GM12878 (cell line): ENCODE data around the gene TMC2. TPM values are rescaled to one million over a fixed set of nuclear protein-coding genes. Genes with fewer than 3 reads are reported as not detected.

Experiments
- ATAC-seq: fragments of 200-7000 bp; cut with Tn5 transposase; 3 replicates; pipeline ENCODE4 v1.9.1; 2020; ENCODE audit warnings: mild to moderate bottlenecking, moderate library complexity
- BruUV-seq: library from RNA; stranded (reverse); fragments of 400-500 nt; replicated peaks from 2 replicates; lab custom pipeline; 2021; lab: Mats Ljungman, UMichigan
- CTCF ChIA-PET: fragments of 300-600 bp; sonication (Branson Sonifier 250); formaldehyde crosslinking; extraction: SDS; loops from one replicate; lab custom pipeline; 2021; ENCODE audit warnings: inconsistent platforms; lab: Yijun Ruan, JAX
- POLR2A ChIA-PET: fragments of 350-600 bp; formaldehyde crosslinking; extraction: SDS; loops from one replicate; lab custom pipeline; 2021; ENCODE audit warnings: inconsistent platforms; lab: Charles Lee
- RAD21 ChIA-PET: fragments of 300-600 bp; sonication (Branson Sonifier 250); formaldehyde crosslinking; loops from one replicate; lab custom pipeline; 2023; ENCODE audit warnings: antibody characterized with exemption; ENCODE audit not compliant: unreplicated experiment; lab: Charles Lee
- SMC1A ChIA-PET: fragments of 300-600 bp; sonication (Branson Sonifier 250); formaldehyde crosslinking; loops from one replicate; lab custom pipeline; 2023; ENCODE audit not compliant: unreplicated experiment, uncharacterized antibody; lab: Charles Lee
- DNase-seq: peaks from one replicate; pipeline ENCODE4 v3.0.0-alpha.2; 2011; ENCODE audit warnings: low read depth, low spot score
- FAIRE-seq: peaks from 3 replicates; lab custom pipeline; 2011; peaks lifted over from hg19 to GRCh38; lab: Jason Lieb, UNC
- H2AFZ ChIP-seq: 2 replicates; pipeline ENCODE4 v1.6.0; 2011; ENCODE audit warnings: low read depth, low read length, control low read depth; ENCODE audit not compliant: control insufficient read depth
- H3K27ac ChIP-seq: 2 replicates; pipeline ENCODE4 v1.5.1; 2011; ENCODE audit warnings: control low read depth; ENCODE audit not compliant: control insufficient read depth, insufficient read depth
- H3K27me3 ChIP-seq, 2 experiments: replicated peaks in 1 of 2; 2 replicates each; pipeline versions ENCODE4 v1.6.0 to v1.6.1; 2011; ENCODE audit warnings: low read length in 1 of 2; ENCODE audit not compliant: control insufficient read depth in 2 of 2, insufficient read depth in 2 of 2
- H3K36me3 ChIP-seq, 2 experiments: 2 replicates each; pipeline ENCODE4 v1.5.1; 2011; ENCODE audit warnings: low read length in 1 of 2; ENCODE audit not compliant: control insufficient read depth in 2 of 2, insufficient read depth in 2 of 2
- H3K4me1 ChIP-seq: 2 replicates; pipeline ENCODE4 v1.6.1; 2011; ENCODE audit warnings: mild to moderate bottlenecking, low read length, moderate library complexity, mixed read lengths; ENCODE audit not compliant: control insufficient read depth, insufficient read depth
- H3K4me2 ChIP-seq: 2 replicates; pipeline ENCODE4 v1.6.0; 2011; ENCODE audit warnings: control low read depth; ENCODE audit not compliant: control insufficient read depth, insufficient read depth
- H3K4me3 ChIP-seq: fragments of 200-600 bp; sonication (generic); 2 replicates; pipeline ENCODE4 v1.5.1; 2016
- H3K79me2 ChIP-seq: 2 replicates; pipeline ENCODE4 v1.6.0; 2011; ENCODE audit warnings: low read length; ENCODE audit not compliant: control insufficient read depth, insufficient read depth
- H3K9ac ChIP-seq: 2 replicates; pipeline ENCODE4 v1.8.0; 2011; ENCODE audit warnings: low read length, control low read depth, mixed read lengths; ENCODE audit not compliant: control insufficient read depth, insufficient read depth
- H3K9me3 ChIP-seq: replicated peaks from 3 replicates; pipeline ENCODE4 v1.5.1; 2011; ENCODE audit warnings: mild to moderate bottlenecking, low read length; ENCODE audit not compliant: control insufficient read depth, insufficient read depth
- H4K20me1 ChIP-seq: 2 replicates; pipeline ENCODE4 v1.6.0; 2011; ENCODE audit not compliant: control insufficient read depth, insufficient read depth
- BHLHE40 ChIP-seq, 2 experiments: fragments of 450-650 bp in 1 of 2; IDR thresholded peaks; 2 replicates each; pipeline ENCODE4 v1.6.1; 2011 to 2017; ENCODE audit warnings: low read depth in 2 of 2, borderline replicate concordance in 1 of 2, improper control_type of control experiment in 1 of 2, low read length in 1 of 2, mild to moderate bottlenecking in 1 of 2
- CHD4 ChIP-seq: fragments of 200-600 bp; sonication (generic); IDR thresholded peaks from 2 replicates; pipeline ENCODE4 v1.6.1; 2016; ENCODE audit warnings: mild to moderate bottlenecking
- JUND ChIP-seq: IDR thresholded peaks from 2 replicates; pipeline ENCODE4 v1.6.1; 2012; ENCODE audit warnings: low read depth, mild to moderate bottlenecking, low read length, improper control_type of control experiment, moderate library complexity
- MYC ChIP-seq: IDR thresholded peaks from 2 replicates; pipeline ENCODE4 v1.6.1; 2011; ENCODE audit warnings: mild to moderate bottlenecking, low read length, moderate library complexity, inconsistent platforms; ENCODE audit not compliant: insufficient read depth, insufficient replicate concordance, insufficient read length, severe bottlenecking
- WGBS: methylation state at CpG from one replicate; pipeline ENCODE4 v1.1.6; 2016; ENCODE audit warnings: low lambda C conversion rate; ENCODE audit not compliant: insufficient replicate concordance, insufficient coverage; ENCODE audit errors: missing lambda C conversion rate; 5-methylcytosine and 5-hydroxymethylcytosine counted together
- in situ Hi-C: fragments of 300-500 bp; cut with MboI; formaldehyde crosslinking; loops from 9 replicates; pipeline ENCODE4 v1.14.3; 2018; ENCODE audit warnings: mixed read lengths
- intact Hi-C: fragments of 100-400 bp; cut with micrococcal nuclease; formaldehyde crosslinking; loops from one replicate; pipeline ENCODE4 v1.14.2; 2022; ENCODE audit not compliant: unreplicated experiment
- polyA plus RNA-seq, 11 experiments: library from polyadenylated mRNA; depleted of rRNA in 4 of 11; unstranded in 6 of 11; stranded (reverse) in 5 of 11; fragments of >200 nt; fragmentation: Nextera tagmentation in 4 of 11; fragmentation: Illumina TruSeq in 1 of 11; extraction: Ambion mirVana in 4 of 11; extraction: Trizol in 1 of 11; gene quantifications; 1 replicate in 1 of 11; 2 replicates in 10 of 11; pipeline versions ENCODE4 v1.2.1 to v1.2.3, GENCODE V29; 2011 to 2016; ENCODE audit warnings: inconsistent platforms in 2 of 11, missing spikeins in 2 of 11, low read depth in 1 of 11
- total RNA-seq, 4 experiments: library from RNA; depleted of rRNA in 3 of 4; stranded (reverse); fragments of >200 nt in 3 of 4; fragmentation: Illumina TruSeq in 1 of 4; extraction: Trizol in 1 of 4; gene quantifications; 2 replicates each; pipeline versions ENCODE4 v1.2.1 to v1.2.3, GENCODE V29; 2013 to 2021
- TF ChIP-seq, protein P1 (sequence below): IDR thresholded peaks from 2 replicates; pipeline ENCODE4 v1.6.1; 2011; ENCODE audit warnings: borderline replicate concordance, low read depth, mild to moderate bottlenecking, moderate library complexity, mixed read lengths, low read length; ENCODE audit not compliant: insufficient read depth; ENCODE audit errors: extremely low read length
- TF ChIP-seq, protein P2 (sequence below): IDR thresholded peaks from 2 replicates; pipeline ENCODE4 v1.6.1; 2011; ENCODE audit warnings: low read depth, low read length, improper control_type of control experiment, borderline replicate concordance
- TF ChIP-seq, protein P3 (sequence below): IDR thresholded peaks from 2 replicates; pipeline ENCODE4 v1.6.1; 2012; ENCODE audit warnings: low read depth, low read length, improper control_type of control experiment
- TF ChIP-seq, protein P4 (sequence below), 3 experiments: IDR thresholded peaks in 2 of 3; conservative IDR thresholded peaks in 1 of 3; 2 replicates each; pipeline ENCODE4 v1.5.1; 2011; ENCODE audit warnings: low read depth in 3 of 3, low read length in 3 of 3, mild to moderate bottlenecking in 3 of 3, control low read depth in 2 of 3, moderate library complexity in 2 of 3, inconsistent platforms in 1 of 3, mixed read lengths in 1 of 3; ENCODE audit not compliant: control insufficient read depth in 2 of 3, insufficient read depth in 1 of 3; ENCODE audit errors: extremely low read depth in 1 of 3
- TF ChIP-seq, protein P5 (sequence below): IDR thresholded peaks from 2 replicates; pipeline ENCODE4 v1.6.1; 2011; ENCODE audit warnings: mild to moderate bottlenecking, low read depth, low read length, moderate library complexity; ENCODE audit not compliant: insufficient replicate concordance
- TF ChIP-seq, protein P6 (sequence below): IDR thresholded peaks from 2 replicates; pipeline ENCODE4 v1.6.1; 2012; ENCODE audit warnings: improper control_type of control experiment, low read depth, low read length; ENCODE audit not compliant: insufficient replicate concordance

TMC2 gene
- total and polyA plus RNA-seq, 10 of the 15 experiments (the other 5 are each of a cell fraction or from before 2014, with no cell fraction given), result 0.08 TPM; not detected in 9

DNA sequence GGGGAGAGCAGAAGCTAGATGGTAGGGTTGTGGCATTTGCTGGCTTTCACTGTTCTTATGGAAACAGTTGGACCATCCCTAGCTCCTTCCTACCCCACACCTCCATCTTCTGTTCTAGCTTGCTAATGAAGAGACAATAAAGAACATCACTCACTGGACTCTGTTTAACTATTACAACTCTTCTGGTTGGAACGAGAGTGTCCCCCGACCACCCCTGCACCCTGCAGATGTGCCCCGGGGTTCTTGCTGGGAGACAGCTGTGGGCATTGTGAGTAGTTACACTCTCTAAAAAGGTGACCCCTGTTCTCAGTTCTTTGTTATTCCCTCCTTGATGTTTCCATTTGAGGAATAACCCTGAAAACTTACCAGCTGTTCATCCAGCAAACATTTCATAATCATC lies 75.7 kb downstream of the TMC2 start:
- no peaks in the 10 kb centered on the region for H3K36me3 ChIP-seq
- ChIA-PET POLR2A (no interaction called here), CTCF (interaction anchor here (0.9 kb wide), 1 partner anchor 90 kb away, joined by 3 read pairs; no protein-coding TSS in a partner anchor), RAD21 (no interaction called here), SMC1A (no interaction called here)
- no peaks in the 10 kb centered on the region for H4K20me1 ChIP-seq
- no TSS peak for BruUV-seq
- no peak overlapping the region for H2AFZ ChIP-seq
- DNase-seq (no peak), FAIRE-seq (no peak), ATAC-seq (no peak)
- H3K27me3 ChIP-seq, result peaks cover 0 to 2% of the 10 kb centered on the region in 2 experiments; a peak in 2 of 4 replicates
- no peak overlapping the region for H3K4me2 ChIP-seq
- H3K79me2 ChIP-seq, result no peaks in the 10 kb centered on the region
- whole genome bisulfite sequencing, result 33% methylated on average over 3 of the region's 3 CpGs
- no peak overlapping the region for H3K9ac ChIP-seq
- in situ Hi-C loops (no loop called here), intact Hi-C loops (no loop called here)
- peaks cover under 1% of the 10 kb centered on the region; the same call in 2 of the 3 replicates for H3K9me3 ChIP-seq
- peaks cover 1% of the 10 kb centered on the region; the same call in 1 of the 2 replicates for H3K4me1 ChIP-seq
- H3K27ac ChIP-seq, result no peak overlapping the region
- H3K4me3 ChIP-seq, result no peak overlapping the region
- TF ChIP-seq JUND (no peak), MYC (no peak), BHLHE40 (IDR thresholded peaks at IDR 0.05; ENCODE audit: borderline replicate concordance in 1 of 2, low read depth in 2 of 2, low read length in 1 of 2) (no peak), CHD4 (no peak)
- TF ChIP-seq, protein P1, sequence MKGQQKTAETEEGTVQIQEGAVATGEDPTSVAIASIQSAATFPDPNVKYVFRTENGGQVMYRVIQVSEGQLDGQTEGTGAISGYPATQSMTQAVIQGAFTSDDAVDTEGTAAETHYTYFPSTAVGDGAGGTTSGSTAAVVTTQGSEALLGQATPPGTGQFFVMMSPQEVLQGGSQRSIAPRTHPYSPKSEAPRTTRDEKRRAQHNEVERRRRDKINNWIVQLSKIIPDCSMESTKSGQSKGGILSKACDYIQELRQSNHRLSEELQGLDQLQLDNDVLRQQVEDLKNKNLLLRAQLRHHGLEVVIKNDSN, result no peak
- TF ChIP-seq, protein P2, sequence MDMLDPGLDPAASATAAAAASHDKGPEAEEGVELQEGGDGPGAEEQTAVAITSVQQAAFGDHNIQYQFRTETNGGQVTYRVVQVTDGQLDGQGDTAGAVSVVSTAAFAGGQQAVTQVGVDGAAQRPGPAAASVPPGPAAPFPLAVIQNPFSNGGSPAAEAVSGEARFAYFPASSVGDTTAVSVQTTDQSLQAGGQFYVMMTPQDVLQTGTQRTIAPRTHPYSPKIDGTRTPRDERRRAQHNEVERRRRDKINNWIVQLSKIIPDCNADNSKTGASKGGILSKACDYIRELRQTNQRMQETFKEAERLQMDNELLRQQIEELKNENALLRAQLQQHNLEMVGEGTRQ, result no peak
- TF ChIP-seq, protein P3, sequence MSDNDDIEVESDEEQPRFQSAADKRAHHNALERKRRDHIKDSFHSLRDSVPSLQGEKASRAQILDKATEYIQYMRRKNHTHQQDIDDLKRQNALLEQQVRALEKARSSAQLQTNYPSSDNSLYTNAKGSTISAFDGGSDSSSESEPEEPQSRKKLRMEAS, result no peak
- TF ChIP-seq, protein P4, sequence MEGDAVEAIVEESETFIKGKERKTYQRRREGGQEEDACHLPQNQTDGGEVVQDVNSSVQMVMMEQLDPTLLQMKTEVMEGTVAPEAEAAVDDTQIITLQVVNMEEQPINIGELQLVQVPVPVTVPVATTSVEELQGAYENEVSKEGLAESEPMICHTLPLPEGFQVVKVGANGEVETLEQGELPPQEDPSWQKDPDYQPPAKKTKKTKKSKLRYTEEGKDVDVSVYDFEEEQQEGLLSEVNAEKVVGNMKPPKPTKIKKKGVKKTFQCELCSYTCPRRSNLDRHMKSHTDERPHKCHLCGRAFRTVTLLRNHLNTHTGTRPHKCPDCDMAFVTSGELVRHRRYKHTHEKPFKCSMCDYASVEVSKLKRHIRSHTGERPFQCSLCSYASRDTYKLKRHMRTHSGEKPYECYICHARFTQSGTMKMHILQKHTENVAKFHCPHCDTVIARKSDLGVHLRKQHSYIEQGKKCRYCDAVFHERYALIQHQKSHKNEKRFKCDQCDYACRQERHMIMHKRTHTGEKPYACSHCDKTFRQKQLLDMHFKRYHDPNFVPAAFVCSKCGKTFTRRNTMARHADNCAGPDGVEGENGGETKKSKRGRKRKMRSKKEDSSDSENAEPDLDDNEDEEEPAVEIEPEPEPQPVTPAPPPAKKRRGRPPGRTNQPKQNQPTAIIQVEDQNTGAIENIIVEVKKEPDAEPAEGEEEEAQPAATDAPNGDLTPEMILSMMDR (IDR thresholded peaks at IDR 0.05 in 2 of 3, conservative IDR thresholded peaks at IDR 0.05 in 1 of 3; ENCODE audit: control insufficient read depth in 2 of 3, extremely low read depth in 1 of 3, insufficient read depth in 1 of 3, low read depth in 3 of 3, low read length in 3 of 3), result no peak
- TF ChIP-seq, protein P5, sequence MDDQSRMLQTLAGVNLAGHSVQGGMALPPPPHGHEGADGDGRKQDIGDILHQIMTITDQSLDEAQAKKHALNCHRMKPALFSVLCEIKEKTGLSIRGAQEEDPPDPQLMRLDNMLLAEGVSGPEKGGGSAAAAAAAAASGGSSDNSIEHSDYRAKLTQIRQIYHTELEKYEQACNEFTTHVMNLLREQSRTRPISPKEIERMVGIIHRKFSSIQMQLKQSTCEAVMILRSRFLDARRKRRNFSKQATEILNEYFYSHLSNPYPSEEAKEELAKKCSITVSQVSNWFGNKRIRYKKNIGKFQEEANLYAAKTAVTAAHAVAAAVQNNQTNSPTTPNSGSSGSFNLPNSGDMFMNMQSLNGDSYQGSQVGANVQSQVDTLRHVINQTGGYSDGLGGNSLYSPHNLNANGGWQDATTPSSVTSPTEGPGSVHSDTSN, result no peak
- TF ChIP-seq, protein P6, sequence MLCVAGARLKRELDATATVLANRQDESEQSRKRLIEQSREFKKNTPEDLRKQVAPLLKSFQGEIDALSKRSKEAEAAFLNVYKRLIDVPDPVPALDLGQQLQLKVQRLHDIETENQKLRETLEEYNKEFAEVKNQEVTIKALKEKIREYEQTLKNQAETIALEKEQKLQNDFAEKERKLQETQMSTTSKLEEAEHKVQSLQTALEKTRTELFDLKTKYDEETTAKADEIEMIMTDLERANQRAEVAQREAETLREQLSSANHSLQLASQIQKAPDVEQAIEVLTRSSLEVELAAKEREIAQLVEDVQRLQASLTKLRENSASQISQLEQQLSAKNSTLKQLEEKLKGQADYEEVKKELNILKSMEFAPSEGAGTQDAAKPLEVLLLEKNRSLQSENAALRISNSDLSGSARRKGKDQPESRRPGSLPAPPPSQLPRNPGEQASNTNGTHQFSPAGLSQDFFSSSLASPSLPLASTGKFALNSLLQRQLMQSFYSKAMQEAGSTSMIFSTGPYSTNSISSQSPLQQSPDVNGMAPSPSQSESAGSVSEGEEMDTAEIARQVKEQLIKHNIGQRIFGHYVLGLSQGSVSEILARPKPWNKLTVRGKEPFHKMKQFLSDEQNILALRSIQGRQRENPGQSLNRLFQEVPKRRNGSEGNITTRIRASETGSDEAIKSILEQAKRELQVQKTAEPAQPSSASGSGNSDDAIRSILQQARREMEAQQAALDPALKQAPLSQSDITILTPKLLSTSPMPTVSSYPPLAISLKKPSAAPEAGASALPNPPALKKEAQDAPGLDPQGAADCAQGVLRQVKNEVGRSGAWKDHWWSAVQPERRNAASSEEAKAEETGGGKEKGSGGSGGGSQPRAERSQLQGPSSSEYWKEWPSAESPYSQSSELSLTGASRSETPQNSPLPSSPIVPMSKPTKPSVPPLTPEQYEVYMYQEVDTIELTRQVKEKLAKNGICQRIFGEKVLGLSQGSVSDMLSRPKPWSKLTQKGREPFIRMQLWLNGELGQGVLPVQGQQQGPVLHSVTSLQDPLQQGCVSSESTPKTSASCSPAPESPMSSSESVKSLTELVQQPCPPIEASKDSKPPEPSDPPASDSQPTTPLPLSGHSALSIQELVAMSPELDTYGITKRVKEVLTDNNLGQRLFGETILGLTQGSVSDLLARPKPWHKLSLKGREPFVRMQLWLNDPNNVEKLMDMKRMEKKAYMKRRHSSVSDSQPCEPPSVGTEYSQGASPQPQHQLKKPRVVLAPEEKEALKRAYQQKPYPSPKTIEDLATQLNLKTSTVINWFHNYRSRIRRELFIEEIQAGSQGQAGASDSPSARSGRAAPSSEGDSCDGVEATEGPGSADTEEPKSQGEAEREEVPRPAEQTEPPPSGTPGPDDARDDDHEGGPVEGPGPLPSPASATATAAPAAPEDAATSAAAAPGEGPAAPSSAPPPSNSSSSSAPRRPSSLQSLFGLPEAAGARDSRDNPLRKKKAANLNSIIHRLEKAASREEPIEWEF, result no peak
